Psoas muscle (tissue), 8 donors: ENCODE data around the gene TPST1. TPM values are rescaled to one million over a fixed set of nuclear protein-coding genes. Genes with fewer than 3 reads are reported as not detected.

Source experiments
- ATAC-seq, 4 donors: fragments of 200-7000 bp; cut with Tn5 transposase; one replicate each; pipeline ENCODE4 v1.9.1; 2020; ENCODE audit warnings: moderate library complexity in 3 of 4, mild to moderate bottlenecking in 2 of 4
- DNase-seq, 2 donors: peaks; one replicate each; pipeline ENCODE4 v3.0.0-alpha.2; 2020
- H3K27ac ChIP-seq: fragments of 200-600 bp; one replicate; pipeline ENCODE4 v1.8.0; 2022
- H3K27me3 ChIP-seq, 3 donors: fragments of 200-600 bp in 1 of 3; one replicate each; pipeline versions ENCODE4 v1.6.1 to v1.8.0; 2013 to 2022; ENCODE audit warnings: low read length in 2 of 3, mild to moderate bottlenecking in 2 of 3, moderate library complexity in 1 of 3; ENCODE audit not compliant: insufficient read depth in 3 of 3
- H3K36me3 ChIP-seq, 2 donors: fragments of 200-600 bp in 1 of 2; one replicate each; pipeline versions ENCODE4 v1.6.1 to v1.8.0; 2013 to 2022; ENCODE audit warnings: low read depth in 1 of 2, mild to moderate bottlenecking in 1 of 2, moderate library complexity in 1 of 2; ENCODE audit not compliant: insufficient read depth in 1 of 2
- H3K4me1 ChIP-seq: fragments of 200-600 bp; one replicate; pipeline ENCODE4 v1.8.0; 2022
- H3K4me3 ChIP-seq: fragments of 200-600 bp; one replicate; pipeline ENCODE4 v1.8.0; 2022; ENCODE audit warnings: mild to moderate bottlenecking
- H3K9me3 ChIP-seq: fragments of 200-600 bp; one replicate; pipeline ENCODE4 v1.8.0; 2022
- WGBS, 3 donors: extraction: QIAGEN DNeasy Blood & Tissue Kit; methylation state at CpG; one replicate each; pipeline versions ENCODE4 v1.1.6 to v1.1.7; 2013; 5-methylcytosine and 5-hydroxymethylcytosine counted together
- intact Hi-C, 2 donors: fragments of 100-400 bp; cut with DNase I; formaldehyde crosslinking; loops; one replicate each; pipeline versions ENCODE4 v1.11.0 to v1.14.2; 2022
- polyA plus RNA-seq, 3 donors: library from polyadenylated mRNA; stranded (reverse); fragments of 200-250 nt; gene quantifications; one replicate each; pipeline ENCODE4 v1.2.3, GENCODE V29; 2013
- total RNA-seq, 4 donors: library from RNA; stranded (reverse); fragmentation: NEBNext Ultra II Directional in 2 of 4; extraction: Animal tissue kit (Norgen Biotek cat#: 25700) in 2 of 4; gene quantifications; one replicate each; pipeline versions ENCODE4 v1.2.1 to v1.2.4, GENCODE V29; 2021 to 2023
- TF ChIP-seq, protein P1 (sequence below): fragments of 200-600 bp; IDR thresholded peaks from one replicate; pipeline ENCODE4 v1.8.0; 2022; ENCODE audit warnings: antibody characterized with exemption
- donor health status: healthy with polysubstance abuse.
- donor health status: DM: no; HTN: no; CAD: no; lungs with moderate emphysema.
- donor health status: Bipolar disorder and iron deficiency.
- donor health status: healthy.
- donor health status: DM: yes; HTN: yes; CAD: no.
- donor health status: DM: no; HTN: no; CAD: no.
- donor health status: DM: no; HTN: no; CAD: no.
- donor health status: DM: yes; HTN: yes; CAD: no.

Gene TPST1
- total and polyA plus RNA-seq, 7 donors = 1.8 to 4.5 (median 2.8) TPM

DNA sequence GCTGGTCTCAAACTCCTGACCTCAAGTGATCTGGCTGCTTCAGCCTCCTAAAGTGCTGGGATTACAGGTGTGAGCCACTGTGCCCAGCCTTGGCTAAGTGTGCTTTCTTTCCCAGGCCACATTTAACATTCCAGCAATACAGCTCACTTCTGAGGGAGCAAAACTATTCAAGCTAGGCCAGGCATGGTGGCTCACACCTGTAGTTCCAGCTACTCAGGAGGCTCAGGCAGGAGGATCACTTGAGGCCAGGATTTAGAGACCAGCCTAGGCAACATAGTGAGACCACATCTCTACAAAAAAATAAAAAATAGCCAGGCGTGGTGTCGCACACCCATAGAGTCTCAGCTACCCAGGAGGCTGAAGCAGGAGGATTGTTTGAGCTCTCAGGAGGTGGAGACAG is 23.3 kb upstream of the TPST1 start:
- DNase-seq (no peak), ATAC-seq (no peak)
- 94 to 95% (median 95%) methylated on average over 2 of the region's 2 CpGs for WGBS, 3 donors
- Histone ChIP-seq H3K27me3 (no peaks in the 10 kb centered on the region), H3K4me3 (no peak overlapping the region), H3K9me3 (no peaks in the 10 kb centered on the region), H3K4me1 (no peaks in the 10 kb centered on the region), H3K27ac (no peak overlapping the region), H3K36me3 (no peaks in the 10 kb centered on the region)
- TF ChIP-seq, protein P1, sequence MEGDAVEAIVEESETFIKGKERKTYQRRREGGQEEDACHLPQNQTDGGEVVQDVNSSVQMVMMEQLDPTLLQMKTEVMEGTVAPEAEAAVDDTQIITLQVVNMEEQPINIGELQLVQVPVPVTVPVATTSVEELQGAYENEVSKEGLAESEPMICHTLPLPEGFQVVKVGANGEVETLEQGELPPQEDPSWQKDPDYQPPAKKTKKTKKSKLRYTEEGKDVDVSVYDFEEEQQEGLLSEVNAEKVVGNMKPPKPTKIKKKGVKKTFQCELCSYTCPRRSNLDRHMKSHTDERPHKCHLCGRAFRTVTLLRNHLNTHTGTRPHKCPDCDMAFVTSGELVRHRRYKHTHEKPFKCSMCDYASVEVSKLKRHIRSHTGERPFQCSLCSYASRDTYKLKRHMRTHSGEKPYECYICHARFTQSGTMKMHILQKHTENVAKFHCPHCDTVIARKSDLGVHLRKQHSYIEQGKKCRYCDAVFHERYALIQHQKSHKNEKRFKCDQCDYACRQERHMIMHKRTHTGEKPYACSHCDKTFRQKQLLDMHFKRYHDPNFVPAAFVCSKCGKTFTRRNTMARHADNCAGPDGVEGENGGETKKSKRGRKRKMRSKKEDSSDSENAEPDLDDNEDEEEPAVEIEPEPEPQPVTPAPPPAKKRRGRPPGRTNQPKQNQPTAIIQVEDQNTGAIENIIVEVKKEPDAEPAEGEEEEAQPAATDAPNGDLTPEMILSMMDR = no peak
- intact Hi-C loops = no loop called here

DNA sequence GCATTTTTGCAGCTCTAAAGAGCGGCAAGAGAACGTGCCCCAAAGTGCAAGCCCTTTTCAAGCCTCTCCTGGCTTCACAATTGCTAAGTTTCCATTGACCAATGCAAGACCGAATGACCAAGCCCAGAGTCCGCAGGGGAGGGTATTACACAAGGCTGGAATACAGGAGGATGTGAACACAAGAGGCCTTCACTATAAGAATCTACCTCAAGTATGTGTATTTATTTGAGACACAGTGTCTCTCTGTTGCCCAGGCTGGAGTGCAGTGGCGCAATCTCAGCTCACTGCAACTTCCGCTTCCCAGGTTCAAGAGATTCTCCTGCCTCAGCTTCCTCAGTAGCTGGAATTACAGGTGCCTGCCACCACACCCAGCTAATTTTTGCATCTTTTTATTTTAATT is 22.2 kb upstream of the TPST1 start:
- intact Hi-C loops = no loop called here
- 91 to 95% (median 92%) methylated on average over 6 of the region's 6 CpGs for WGBS, 3 donors
- Histone ChIP-seq H3K4me1 (no peaks in the 10 kb centered on the region), H3K27me3 (no peaks in the 10 kb centered on the region), H3K27ac (no peak overlapping the region), H3K4me3 (no peak overlapping the region), H3K9me3 (no peaks in the 10 kb centered on the region), H3K36me3 (no peaks in the 10 kb centered on the region)
- ATAC-seq (no peak), DNase-seq (no peak)
- TF ChIP-seq, protein P1 = no peak

DNA sequence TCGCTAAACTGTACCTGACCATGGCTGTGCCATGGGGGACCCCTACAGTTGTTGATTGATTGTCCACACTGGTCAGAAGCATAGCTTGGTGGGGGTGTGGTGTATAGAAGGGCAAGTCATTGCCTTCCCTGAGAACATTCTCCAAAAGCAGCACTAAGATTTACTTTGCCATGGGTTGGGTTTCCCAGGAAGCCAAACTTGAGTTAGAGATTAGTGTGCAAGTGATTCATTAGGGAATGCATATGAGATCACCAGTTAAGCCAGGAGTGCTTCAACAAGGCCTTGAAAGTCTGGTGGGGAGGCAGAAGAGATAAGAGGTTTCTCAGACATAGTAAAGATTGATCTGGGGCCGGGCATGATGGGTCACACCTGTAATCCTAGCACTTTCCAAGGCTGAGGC is 21.4 kb upstream of the TPST1 start:
- ATAC-seq (no peak), DNase-seq (no peak)
- intact Hi-C loops = no loop called here
- H3K4me1 ChIP-seq = no peaks in the 10 kb centered on the region
- TF ChIP-seq, protein P1 = no peak
- H3K4me3 ChIP-seq = no peak overlapping the region
- H3K36me3 ChIP-seq = no peaks in the 10 kb centered on the region
- H3K9me3 ChIP-seq = no peaks in the 10 kb centered on the region
- no peaks in the 10 kb centered on the region for H3K27me3 ChIP-seq
- WGBS, 3 donors = 84 to 90% (median 86%) methylated on average over 2 of the region's 2 CpGs
- H3K27ac ChIP-seq = no peak overlapping the region

DNA sequence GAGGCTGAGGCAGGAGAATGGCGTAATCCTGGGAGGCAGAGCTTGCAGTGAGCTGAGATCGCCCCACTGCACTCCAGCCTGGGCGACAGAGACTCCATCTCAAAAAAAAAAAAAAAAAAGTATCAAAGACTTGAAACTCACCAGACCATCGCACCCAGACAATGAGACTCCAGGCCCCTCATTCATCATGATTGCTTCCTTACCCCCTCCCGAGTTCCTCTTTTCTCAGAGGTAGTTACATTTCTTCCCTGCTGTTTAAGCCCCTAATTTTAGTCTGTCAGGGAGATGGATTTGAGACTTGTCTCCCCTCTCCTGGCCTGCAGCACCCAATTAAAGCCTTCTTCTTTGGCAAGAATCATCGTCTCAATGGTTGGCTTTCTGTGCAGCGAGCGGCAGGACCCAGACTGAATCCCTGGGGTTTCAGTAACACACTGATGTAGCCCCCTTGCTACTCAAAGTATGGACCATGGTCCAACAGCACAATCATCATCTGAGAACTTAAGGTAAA is 19.4 kb upstream of the TPST1 start:
- H3K4me1 ChIP-seq = no peaks in the 10 kb centered on the region
- H3K27me3 ChIP-seq = no peaks in the 10 kb centered on the region
- intact Hi-C loops = no loop called here
- WGBS, 3 donors = 91 to 94% (median 92%) methylated on average over 8 of the region's 8 CpGs
- TF ChIP-seq, protein P1 = no peak
- ATAC-seq (no peak), DNase-seq (no peak)
- H3K9me3 ChIP-seq = no peaks in the 10 kb centered on the region
- H3K4me3 ChIP-seq = no peak overlapping the region
- H3K27ac ChIP-seq = no peak overlapping the region
- no peaks in the 10 kb centered on the region for H3K36me3 ChIP-seq

DNA sequence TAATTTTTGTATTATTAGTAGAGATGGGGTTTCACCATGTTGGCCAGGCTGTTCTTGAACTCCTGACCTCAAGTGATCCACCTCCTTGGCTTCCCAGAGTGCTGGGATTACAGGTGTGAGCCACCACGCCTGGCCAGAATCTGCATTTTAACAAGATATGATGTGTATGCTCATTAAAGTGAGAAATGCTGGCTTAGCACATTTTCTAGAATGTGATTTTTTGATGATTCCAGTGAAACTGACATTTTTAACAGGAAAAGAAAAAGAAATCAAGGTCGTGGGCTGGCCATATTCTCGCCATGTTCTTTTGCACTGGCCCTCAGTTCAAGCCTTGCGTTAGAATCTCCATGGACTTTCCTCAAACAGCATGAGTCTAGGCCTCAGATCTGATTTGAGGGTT is 18.1 kb upstream of the TPST1 start:
- no peak overlapping the region for H3K27ac ChIP-seq
- 88 to 94% (median 92%) methylated on average over 4 of the region's 4 CpGs for WGBS, 3 donors
- intact Hi-C loops = no loop called here
- TF ChIP-seq, protein P1 = no peak
- DNase-seq (no peak), ATAC-seq (no peak)
- no peaks in the 10 kb centered on the region for H3K4me1 ChIP-seq
- H3K36me3 ChIP-seq = no peaks in the 10 kb centered on the region
- H3K4me3 ChIP-seq = no peak overlapping the region
- no peaks in the 10 kb centered on the region for H3K27me3 ChIP-seq
- no peaks in the 10 kb centered on the region for H3K9me3 ChIP-seq
